ENCODE data around the gene TPSG1. TPM values are rescaled to one million over a fixed set of nuclear protein-coding genes. Genes with fewer than 3 reads are reported as not detected.
A peak's percentile ranks its signal among the peaks of the same experiment; 100 is the strongest.

TPSG1 gene
- total and polyA plus RNA-seq, 2 of the 13 experiments (the other 11 are each of a cell fraction or from before 2014, with no cell fraction given): not detected

DNA sequence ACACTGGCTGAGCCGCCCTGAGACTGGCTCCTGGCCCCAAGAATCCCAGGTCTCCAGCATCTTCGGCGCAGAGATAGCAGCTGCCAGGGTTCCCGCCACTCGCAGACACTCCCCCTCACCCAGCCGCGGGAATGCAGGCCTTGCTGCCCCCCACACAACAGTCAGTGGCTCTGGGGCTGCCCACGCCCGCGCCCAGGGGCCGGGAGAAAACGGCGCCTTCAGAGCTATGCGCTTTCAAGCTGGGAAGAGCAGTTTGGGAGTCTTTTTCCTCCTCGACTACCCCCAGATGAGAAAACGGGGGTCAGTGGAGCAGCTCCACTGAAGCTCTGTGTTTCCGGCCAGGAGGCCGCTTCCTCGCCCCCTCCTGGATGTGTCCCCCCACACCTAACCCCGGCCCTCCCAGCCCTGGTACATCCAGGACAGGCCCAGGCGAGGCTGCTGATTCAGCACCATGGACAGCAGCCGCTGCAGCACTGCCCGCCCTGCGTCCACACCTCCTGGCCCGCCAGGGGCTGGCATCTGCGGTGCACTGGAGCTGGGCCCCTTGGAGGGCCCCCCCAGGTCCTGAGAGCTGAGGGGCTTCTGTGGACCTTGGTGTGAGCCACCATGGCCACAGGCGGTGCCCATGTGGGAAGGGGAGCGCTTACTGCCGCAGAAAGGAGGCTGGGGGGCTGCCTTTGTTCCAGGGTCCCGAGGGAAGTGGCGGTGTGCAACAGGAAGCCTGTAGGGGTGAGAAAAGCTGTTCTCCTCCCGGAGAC, 36.5 kb downstream of the TPSG1 start (continued):
- TF ChIP-seq POGK (CRISPR knock-in tag; conservative IDR thresholded peaks at IDR 0.05) (no peak), TCF12 (IDR thresholded peaks at IDR 0.05) (no peak), TCF12 (CRISPR knock-in tag; IDR thresholded peaks at IDR 0.05) (no peak), KMT2A (CRISPR knock-in tag; IDR thresholded peaks at IDR 0.05) (no peak), ZNF883 (CRISPR knock-in tag; IDR thresholded peaks at IDR 0.05; ENCODE audit: not compliant biosample characterization) (no peak), PHF20 (CRISPR knock-in tag; IDR thresholded peaks at IDR 0.05) (no peak), NFAT5 (CRISPR knock-in tag; IDR thresholded peaks at IDR 0.05) (0 out of 2 replicates have a peak, but pooled peaks have one; percentile 71), JUN (CRISPR knock-in tag; IDR thresholded peaks at IDR 0.05) (no peak), XRCC5 (optimal IDR thresholded peaks at IDR 0.05; ENCODE audit: low read length) (peak; percentile 37), FOXC1 (CRISPR knock-in tag; IDR thresholded peaks at IDR 0.05; ENCODE audit: borderline replicate concordance) (peak; percentile 73; the same call in 1 of the 2 replicates), ZNF720 (CRISPR knock-in tag; IDR thresholded peaks at IDR 0.05) (no peak), ZNF598 (CRISPR knock-in tag; IDR thresholded peaks at IDR 0.05; ENCODE audit: borderline replicate concordance) (no peak), SALL1 (CRISPR knock-in tag; IDR thresholded peaks at IDR 0.05) (peak; percentile 88)
- TF ChIP-seq, protein P1, sequence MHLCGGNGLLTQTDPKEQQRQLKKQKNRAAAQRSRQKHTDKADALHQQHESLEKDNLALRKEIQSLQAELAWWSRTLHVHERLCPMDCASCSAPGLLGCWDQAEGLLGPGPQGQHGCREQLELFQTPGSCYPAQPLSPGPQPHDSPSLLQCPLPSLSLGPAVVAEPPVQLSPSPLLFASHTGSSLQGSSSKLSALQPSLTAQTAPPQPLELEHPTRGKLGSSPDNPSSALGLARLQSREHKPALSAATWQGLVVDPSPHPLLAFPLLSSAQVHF (CRISPR knock-in tag; IDR thresholded peaks at IDR 0.05): no peak
- TF ChIP-seq, protein P2, sequence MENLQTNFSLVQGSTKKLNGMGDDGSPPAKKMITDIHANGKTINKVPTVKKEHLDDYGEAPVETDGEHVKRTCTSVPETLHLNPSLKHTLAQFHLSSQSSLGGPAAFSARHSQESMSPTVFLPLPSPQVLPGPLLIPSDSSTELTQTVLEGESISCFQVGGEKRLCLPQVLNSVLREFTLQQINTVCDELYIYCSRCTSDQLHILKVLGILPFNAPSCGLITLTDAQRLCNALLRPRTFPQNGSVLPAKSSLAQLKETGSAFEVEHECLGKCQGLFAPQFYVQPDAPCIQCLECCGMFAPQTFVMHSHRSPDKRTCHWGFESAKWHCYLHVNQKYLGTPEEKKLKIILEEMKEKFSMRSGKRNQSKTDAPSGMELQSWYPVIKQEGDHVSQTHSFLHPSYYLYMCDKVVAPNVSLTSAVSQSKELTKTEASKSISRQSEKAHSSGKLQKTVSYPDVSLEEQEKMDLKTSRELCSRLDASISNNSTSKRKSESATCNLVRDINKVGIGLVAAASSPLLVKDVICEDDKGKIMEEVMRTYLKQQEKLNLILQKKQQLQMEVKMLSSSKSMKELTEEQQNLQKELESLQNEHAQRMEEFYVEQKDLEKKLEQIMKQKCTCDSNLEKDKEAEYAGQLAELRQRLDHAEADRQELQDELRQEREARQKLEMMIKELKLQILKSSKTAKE (CRISPR knock-in tag; IDR thresholded peaks at IDR 0.05; ENCODE audit: borderline replicate concordance): 0 out of 2 replicates have a peak, but pooled peaks have one; percentile 10
- TF ChIP-seq, protein P3, sequence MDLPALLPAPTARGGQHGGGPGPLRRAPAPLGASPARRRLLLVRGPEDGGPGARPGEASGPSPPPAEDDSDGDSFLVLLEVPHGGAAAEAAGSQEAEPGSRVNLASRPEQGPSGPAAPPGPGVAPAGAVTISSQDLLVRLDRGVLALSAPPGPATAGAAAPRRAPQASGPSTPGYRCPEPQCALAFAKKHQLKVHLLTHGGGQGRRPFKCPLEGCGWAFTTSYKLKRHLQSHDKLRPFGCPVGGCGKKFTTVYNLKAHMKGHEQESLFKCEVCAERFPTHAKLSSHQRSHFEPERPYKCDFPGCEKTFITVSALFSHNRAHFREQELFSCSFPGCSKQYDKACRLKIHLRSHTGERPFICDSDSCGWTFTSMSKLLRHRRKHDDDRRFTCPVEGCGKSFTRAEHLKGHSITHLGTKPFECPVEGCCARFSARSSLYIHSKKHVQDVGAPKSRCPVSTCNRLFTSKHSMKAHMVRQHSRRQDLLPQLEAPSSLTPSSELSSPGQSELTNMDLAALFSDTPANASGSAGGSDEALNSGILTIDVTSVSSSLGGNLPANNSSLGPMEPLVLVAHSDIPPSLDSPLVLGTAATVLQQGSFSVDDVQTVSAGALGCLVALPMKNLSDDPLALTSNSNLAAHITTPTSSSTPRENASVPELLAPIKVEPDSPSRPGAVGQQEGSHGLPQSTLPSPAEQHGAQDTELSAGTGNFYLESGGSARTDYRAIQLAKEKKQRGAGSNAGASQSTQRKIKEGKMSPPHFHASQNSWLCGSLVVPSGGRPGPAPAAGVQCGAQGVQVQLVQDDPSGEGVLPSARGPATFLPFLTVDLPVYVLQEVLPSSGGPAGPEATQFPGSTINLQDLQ (CRISPR knock-in tag; IDR thresholded peaks at IDR 0.05): peak; percentile 66; the same call in 1 of the 2 replicates

All from HepG2 (cell line).